Measurements from ENCODE around the gene SIRT5. TPM values are rescaled to one million over a fixed set of nuclear protein-coding genes. Genes with fewer than 3 reads are reported as not detected.
A peak's percentile ranks its signal among the peaks of the same experiment; 100 is the strongest.

Gene SIRT5
- total and polyA plus RNA-seq, 2 experiments from 2014 or later: 9.8 to 13.1 TPM

- TF ChIP-seq, protein P1, sequence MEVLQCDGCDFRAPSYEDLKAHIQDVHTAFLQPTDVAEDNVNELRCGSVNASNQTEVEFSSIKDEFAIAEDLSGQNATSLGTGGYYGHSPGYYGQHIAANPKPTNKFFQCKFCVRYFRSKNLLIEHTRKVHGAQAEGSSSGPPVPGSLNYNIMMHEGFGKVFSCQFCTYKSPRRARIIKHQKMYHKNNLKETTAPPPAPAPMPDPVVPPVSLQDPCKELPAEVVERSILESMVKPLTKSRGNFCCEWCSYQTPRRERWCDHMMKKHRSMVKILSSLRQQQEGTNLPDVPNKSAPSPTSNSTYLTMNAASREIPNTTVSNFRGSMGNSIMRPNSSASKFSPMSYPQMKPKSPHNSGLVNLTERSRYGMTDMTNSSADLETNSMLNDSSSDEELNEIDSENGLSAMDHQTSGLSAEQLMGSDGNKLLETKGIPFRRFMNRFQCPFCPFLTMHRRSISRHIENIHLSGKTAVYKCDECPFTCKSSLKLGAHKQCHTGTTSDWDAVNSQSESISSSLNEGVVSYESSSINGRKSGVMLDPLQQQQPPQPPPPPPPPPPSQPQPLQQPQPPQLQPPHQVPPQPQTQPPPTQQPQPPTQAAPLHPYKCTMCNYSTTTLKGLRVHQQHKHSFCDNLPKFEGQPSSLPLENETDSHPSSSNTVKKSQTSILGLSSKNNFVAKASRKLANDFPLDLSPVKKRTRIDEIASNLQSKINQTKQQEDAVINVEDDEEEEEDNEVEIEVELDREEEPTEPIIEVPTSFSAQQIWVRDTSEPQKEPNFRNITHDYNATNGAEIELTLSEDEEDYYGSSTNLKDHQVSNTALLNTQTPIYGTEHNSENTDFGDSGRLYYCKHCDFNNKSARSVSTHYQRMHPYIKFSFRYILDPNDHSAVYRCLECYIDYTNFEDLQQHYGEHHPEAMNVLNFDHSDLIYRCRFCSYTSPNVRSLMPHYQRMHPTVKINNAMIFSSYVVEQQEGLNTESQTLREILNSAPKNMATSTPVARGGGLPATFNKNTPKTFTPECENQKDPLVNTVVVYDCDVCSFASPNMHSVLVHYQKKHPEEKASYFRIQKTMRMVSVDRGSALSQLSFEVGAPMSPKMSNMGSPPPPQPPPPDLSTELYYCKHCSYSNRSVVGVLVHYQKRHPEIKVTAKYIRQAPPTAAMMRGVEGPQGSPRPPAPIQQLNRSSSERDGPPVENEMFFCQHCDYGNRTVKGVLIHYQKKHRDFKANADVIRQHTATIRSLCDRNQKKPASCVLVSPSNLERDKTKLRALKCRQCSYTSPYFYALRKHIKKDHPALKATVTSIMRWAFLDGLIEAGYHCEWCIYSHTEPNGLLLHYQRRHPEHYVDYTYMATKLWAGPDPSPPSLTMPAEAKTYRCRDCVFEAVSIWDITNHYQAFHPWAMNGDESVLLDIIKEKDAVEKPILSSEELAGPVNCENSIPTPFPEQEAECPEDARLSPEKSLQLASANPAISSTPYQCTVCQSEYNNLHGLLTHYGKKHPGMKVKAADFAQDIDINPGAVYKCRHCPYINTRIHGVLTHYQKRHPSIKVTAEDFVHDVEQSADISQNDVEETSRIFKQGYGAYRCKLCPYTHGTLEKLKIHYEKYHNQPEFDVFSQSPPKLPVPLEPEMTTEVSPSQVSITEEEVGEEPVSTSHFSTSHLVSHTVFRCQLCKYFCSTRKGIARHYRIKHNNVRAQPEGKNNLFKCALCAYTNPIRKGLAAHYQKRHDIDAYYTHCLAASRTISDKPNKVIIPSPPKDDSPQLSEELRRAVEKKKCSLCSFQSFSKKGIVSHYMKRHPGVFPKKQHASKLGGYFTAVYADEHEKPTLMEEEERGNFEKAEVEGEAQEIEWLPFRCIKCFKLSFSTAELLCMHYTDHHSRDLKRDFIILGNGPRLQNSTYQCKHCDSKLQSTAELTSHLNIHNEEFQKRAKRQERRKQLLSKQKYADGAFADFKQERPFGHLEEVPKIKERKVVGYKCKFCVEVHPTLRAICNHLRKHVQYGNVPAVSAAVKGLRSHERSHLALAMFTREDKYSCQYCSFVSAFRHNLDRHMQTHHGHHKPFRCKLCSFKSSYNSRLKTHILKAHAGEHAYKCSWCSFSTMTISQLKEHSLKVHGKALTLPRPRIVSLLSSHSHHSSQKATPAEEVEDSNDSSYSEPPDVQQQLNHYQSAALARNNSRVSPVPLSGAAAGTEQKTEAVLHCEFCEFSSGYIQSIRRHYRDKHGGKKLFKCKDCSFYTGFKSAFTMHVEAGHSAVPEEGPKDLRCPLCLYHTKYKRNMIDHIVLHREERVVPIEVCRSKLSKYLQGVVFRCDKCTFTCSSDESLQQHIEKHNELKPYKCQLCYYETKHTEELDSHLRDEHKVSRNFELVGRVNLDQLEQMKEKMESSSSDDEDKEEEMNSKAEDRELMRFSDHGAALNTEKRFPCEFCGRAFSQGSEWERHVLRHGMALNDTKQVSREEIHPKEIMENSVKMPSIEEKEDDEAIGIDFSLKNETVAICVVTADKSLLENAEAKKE (CRISPR knock-in tag; IDR thresholded peaks at IDR 0.05): no peak
Observed at GRCh38 chr6:13537527-13537897, 36.9 kb upstream of the SIRT5 start (continued).

DNA sequence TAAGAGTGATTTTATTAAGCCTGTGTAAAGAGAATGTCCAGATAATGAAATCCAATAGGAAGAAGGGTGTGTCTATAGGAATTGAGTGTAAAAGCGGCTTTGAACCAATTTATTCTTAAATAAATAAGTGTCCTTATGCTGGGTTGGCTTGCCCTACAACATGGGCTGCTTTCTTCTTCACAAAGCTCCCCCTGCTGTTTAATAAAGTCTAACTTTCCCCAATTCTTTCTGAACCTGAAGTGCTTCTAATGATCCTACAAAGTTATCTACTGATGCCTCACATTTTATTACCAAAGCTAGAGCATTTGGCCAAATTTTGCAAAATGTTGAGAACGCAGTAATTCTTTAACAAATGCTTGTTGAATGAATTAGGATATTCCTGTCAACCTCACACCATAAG is 36.3 kb upstream of the SIRT5 start:
- no peaks in the 10 kb centered on the region for H3K27me3 ChIP-seq (ENCODE audit: insufficient read depth)
- H3K27ac ChIP-seq (ENCODE audit: low read depth): no peak overlapping the region
- Mint-ChIP-seq H3K9me3 (no peaks in the 10 kb centered on the region), H3K27ac (no peak overlapping the region), H3K27me3 (ENCODE audit: insufficient read depth, low read depth, poor library complexity) (peaks cover 1% of the 10 kb centered on the region), H3K4me1 (peaks cover 21% of the 10 kb centered on the region), H3K36me3 (ENCODE audit: low read depth) (no peaks in the 10 kb centered on the region), H3K4me3 (no peak overlapping the region)
- no peak for ATAC-seq
- H3F3A ChIP-seq (replicated peaks; ENCODE audit: low read depth): no peaks in the 10 kb centered on the region
- peak; percentile 41 for DNase-seq (ENCODE audit: low spot score)
- H3K4me2 ChIP-seq: no peak overlapping the region
- TF ChIP-seq EZH2phosphoT487 (IDR thresholded peaks at IDR 0.05; ENCODE audit: unreplicated experiment): no peak
- peak; percentile 41 to 48 for TF ChIP-seq CTCF (conservative IDR thresholded peaks at IDR 0.05; ENCODE audit: low read depth in 2 of 2)
- peaks cover 23% of the 10 kb centered on the region for H3K4me1 ChIP-seq (ENCODE audit: insufficient read depth)
- no peaks in the 10 kb centered on the region for H3K9me2 ChIP-seq (ENCODE audit: insufficient read depth)
- no peaks in the 10 kb centered on the region for H3K36me3 ChIP-seq (ENCODE audit: insufficient read depth)
- H2AFZ ChIP-seq: no peak overlapping the region
- no peaks in the 10 kb centered on the region for H3K79me2 ChIP-seq (replicated peaks; ENCODE audit: insufficient read depth)
- H3K4me3 ChIP-seq: no peak overlapping the region
- no peaks in the 10 kb centered on the region; the same call in 1 of the 2 replicates for H4K20me1 ChIP-seq (replicated peaks; ENCODE audit: insufficient read depth)

All from GM23338 (cell line).